NT2/D1 (cell line): ENCODE data around the gene AGAP1.

Experiments
- SUZ12 ChIP-seq: IDR thresholded peaks from 2 replicates; pipeline ENCODE4 v1.6.1; 2011; ENCODE audit not compliant: insufficient read length, insufficient read depth; ENCODE audit errors: extremely low read depth
- YY1 ChIP-seq: IDR thresholded peaks from 2 replicates; pipeline ENCODE4 v1.6.1; 2011; ENCODE audit not compliant: insufficient read length, insufficient read depth
- ZNF274 ChIP-seq: IDR thresholded peaks from 2 replicates; pipeline ENCODE4 v1.6.1; 2011; ENCODE audit warnings: mild to moderate bottlenecking, low read depth, low read length

- TF ChIP-seq YY1 (no peak), ZNF274 (no peak), SUZ12 (no peak)
Observed at GRCh38 chr2:236173729-236174607, 680.1 kb downstream of the AGAP1 start.
